NOMO-1 (cell line): Measurements from ENCODE around the gene NOTCH4.
"Not testable (repeated sequence)": the region's sequence is repeated elsewhere in the genome, so short reads cannot be mapped to it uniquely, and the experiment has no call there.

Experiments
- DNase-seq, 2 experiments: peaks; one replicate each; lab custom pipeline; 2025; ENCODE audit not compliant: unreplicated experiment in 2 of 2; lab: John Stamatoyannopoulos, UW

NOTCH4 gene

GRCh38 chr6:32194825-32195651 is 28.8 kb downstream of the NOTCH4 start:
- peak; percentile 31 to 62 for DNase-seq

- DNase-seq = no peak
Observed at GRCh38 chr6:32194388-32194787, 29.5 kb downstream of the NOTCH4 start.

DNA sequence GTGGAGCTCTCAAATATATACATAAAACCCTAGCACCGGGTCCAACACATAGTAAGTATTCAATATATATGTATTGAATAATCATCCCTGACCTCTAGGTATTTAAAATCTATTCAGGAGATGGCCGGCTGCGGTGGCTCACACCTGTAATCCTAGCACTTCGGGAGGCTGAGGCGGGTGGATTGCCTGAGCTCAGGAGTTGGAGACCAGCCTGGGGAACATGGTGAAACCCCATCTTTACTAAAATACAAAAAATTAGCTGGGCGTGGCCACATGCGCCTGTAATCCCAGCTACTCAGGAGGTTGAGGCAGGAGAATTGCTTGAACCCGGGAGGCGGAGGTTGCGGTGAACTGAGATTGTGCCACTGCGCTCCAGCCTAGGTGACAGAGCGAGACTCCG is 30.8 kb downstream of the NOTCH4 start:
- DNase-seq = not testable (repeated sequence)

- peak; percentile 73 to 77 for DNase-seq
Observed at GRCh38 chr6:32192608-32193039, 31.2 kb downstream of the NOTCH4 start, which contains the start of gene GPSM3. TSS of gene GPSM3 (minus strand) at chr6:32192643. CDS start at chr6:32192513, 130 bp downstream.

- DNase-seq = no peak
Observed at GRCh38 chr6:32191696-32192607, 31.9 kb downstream of the NOTCH4 start.

DNA sequence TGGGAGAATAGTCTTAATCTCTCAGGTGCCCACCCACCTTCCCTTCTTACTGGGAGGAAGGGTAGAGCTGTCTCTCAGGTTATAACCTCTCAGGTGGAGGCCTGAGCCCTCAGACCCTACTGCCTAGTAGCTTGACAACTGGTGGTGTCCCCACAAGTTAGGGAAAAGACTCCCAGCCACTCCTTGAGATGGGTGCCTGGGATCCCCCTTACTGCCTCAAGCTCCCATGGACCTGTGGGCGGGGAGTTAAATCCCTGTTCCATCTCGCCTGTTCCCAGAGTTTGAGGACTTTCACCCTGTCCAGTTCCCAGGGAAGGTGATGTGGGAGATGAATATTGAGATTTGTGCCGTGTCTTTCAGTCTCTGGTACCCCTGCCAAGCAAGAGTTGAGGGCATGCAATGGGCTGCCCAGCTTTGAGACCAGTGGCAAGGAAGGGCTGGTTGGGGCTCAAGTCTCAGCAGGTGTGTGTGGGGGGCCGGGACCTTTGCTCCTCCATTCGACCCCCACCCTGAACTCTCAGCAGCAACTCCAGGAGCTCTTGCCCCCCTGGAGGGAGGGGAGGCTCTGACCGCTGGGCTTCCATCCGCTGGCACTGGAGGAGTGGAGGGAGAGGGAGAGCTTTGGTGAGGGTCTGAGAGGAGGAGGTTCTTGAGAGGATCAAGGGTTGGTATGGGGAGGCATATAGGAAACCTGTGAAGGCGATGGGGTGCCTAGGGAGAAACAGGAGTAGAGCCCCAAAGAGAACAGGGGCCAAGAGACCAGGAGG is 32.8 kb downstream of the NOTCH4 start:
- no peak for DNase-seq

DNA sequence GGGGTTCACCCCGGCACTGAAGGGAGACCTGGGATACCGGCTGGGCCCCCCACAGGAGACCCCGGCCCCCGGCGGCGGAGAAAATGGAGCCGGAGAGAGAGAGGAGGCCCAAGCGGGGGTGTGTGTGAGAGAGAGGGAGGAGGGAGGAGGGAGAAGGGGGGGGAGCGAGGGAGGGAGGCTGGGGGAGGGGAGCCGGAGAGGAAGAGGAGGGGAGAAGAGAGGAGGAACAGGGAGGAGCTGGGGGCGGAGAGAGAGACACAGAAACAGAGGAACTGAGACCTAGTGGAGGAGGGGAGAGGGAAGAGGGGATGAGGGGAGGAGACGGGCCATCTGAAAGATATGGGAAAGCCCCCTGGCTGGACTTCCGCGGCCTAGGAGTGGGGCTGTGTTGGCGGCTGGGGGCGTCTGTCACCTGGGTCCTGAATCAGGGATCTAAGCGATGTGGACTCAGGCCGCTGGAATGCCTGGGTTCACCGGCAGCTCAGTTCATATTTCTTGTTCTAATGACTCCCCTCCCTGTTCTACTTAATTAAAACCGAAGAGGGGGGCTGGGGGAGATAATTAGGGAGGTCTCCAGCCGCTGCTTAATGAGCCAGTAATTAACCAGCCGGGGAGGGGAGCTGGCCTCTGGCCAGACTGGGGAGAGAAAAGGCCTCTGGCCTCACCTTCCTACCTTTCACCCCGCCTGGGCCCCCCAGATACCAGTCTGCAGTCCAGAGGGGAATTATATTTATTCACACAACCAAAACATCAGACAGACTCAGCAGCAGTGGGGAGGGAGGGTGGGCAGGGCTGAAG is 33.6 kb downstream of the NOTCH4 start, which contains the start of gene PBX2:
Gene PBX2 (minus strand): TSS at position 149 of the 798 bp plus-strand sequence. CDS start 287 bp downstream, outside the sequence.
- DNase-seq = peak; percentile 87 to 91

GRCh38 chr6:32189742-32190053 is 34.2 kb downstream of the NOTCH4 start:
- DNase-seq = no peak

DNA sequence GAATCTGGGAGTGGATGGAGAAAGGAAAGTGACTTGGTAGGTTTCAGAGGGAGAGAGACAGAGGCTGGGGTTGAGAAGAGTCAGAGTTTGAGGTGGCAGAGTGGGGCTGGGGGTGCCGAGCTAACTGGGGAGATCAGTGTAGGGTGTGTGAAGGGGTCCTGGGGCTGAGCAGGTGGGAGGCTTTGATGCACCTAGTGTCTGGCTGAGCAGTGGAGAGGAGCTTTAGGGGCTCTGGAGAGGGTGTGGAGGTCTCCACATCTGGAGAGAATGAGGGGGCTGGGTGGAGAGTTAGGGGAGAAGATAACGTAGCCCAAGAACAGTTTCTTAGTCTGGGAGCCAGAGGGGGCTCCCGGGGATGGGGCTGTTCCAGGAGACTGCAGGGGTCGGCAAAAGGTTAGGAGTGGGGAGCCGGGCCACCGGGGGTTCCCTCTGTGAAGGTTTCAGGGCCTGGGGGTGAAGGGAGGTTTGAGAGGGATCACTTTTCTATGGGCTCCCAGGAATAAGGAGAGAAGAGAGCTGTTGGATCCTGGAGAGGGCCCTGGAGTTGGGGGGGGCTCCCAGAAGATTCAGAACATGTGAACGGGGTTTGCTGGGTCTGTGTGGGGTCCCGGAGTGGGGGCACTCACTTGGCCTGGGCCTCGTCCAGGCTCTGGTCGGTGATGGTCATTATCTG is 34.7 kb downstream of the NOTCH4 start:
- DNase-seq = no peak

- no peak for DNase-seq
Observed at GRCh38 chr6:32188381-32189068, 35.3 kb downstream of the NOTCH4 start.

DNA sequence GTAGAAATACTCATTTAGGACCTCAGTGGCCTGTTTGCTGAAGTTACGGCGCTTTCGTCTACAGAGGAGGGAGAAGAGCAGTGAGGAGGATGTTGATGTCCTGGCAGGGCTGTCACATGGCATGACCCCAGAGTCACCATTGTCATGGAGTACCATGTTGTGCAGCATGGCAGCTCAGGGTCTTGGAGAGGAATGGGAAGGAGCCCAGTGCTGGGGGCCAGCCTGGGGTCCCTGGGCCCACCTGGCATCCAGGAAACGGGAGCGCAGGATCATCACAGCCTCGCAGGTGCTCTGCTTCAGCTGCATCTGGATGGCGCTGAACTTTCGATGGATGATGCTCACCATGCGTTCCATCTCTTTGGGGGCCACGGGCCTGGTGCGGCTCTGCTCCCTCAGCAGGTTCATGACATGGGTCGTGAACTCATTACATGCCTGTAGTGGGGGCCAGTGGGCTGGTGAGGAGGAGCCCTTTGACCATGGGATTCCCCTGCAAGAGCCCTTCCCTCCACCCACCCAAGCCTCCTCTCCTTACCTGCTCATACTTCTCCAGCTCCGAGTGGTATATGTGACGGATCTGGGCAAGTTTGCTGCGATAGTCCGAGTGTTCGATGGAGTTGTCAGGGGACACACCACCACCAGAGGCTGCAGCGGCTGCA is 36.0 kb downstream of the NOTCH4 start:
- DNase-seq = not testable (repeated sequence)

- no peak for DNase-seq
Observed at GRCh38 chr6:32187009-32187709, 36.7 kb downstream of the NOTCH4 start.

- DNase-seq = not testable (repeated sequence)
Observed at GRCh38 chr6:32186151-32186840, 37.6 kb downstream of the NOTCH4 start.

DNA sequence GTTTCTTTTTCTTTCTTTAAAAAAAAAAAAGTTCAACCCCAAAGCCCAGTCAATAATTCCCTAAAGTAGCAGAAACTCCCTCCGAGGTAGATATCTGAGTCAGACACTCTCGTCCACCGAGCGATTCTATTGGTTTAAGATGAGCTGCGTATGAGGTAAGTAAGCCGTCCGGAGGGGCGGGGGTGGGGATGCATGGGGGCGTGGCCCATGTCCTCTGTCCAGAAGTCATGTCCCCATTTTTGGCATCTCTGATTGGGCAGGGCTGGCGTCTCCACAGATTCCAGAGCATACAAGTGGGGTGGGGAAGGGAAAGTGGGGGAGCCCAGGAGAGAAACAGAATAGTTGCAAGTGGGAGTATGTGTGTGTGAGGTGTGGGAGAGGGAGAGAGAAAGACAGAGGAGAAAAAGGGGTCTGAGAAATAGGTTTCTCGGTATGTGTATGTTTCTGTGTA is 38.2 kb downstream of the NOTCH4 start:
- DNase-seq = peak; percentile 31 to 66

GRCh38 chr6:32184084-32184640 is 39.7 kb downstream of the NOTCH4 start, which contains the start of gene AGER:
TSS of gene AGER (minus strand) at chr6:32184253. CDS start at chr6:32184222, 31 bp downstream.
- DNase-seq = no peak

DNA sequence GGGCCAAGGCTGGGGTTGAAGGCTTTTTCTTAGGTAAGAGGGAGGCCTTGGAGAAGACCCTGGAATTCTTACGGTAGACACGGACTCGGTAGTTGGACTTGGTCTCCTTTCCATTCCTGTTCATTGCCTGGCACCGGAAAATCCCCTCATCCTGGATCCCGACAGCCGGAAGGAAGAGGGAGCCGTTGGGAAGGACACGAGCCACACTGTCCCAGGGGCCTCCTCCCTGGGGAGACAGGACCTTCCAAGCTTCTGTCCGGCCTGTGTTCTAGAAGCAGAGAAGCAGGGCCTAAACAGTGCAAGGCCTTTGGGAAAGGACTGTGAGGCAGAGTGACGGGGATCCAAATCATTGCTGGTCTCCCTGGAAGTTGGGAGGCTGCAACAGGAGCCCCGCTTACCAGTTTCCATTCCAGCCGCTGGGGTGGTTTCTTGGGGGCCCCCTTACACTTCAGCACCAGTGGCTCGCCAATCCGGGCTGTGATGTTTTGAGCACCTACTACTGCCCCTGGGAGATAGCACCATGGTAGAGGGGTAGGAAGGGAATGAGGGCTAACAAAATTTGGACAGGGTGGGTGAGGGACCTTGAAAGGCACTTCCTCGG is 40.3 kb downstream of the NOTCH4 start:
- no peak for DNase-seq
